GM19452 (cell line): ENCODE measurements around the gene PRKCQ.

Source experiments
- ATAC-seq: cut with Tn5 transposase; IDR thresholded peaks from one replicate; pipeline ENCODE4 v1.9.1; 2021; ENCODE audit not compliant: unreplicated experiment

Gene PRKCQ

GRCh38 chr10:6528198-6528950 lies 51.7 kb downstream of the PRKCQ start:
- ATAC-seq: no peak

- no peak for ATAC-seq
Measured at GRCh38 chr10:6525599-6526165, 54.4 kb downstream of the PRKCQ start.

GRCh38 chr10:6522230-6522629 lies 57.8 kb downstream of the PRKCQ start:
- ATAC-seq: no peak

GRCh38 chr10:6520138-6520537 lies 59.9 kb downstream of the PRKCQ start:
- no peak for ATAC-seq

- no peak for ATAC-seq
Measured at GRCh38 chr10:6518791-6519429, 61.2 kb downstream of the PRKCQ start.

GRCh38 chr10:6516929-6517284 lies 63.2 kb downstream of the PRKCQ start:
- no peak for ATAC-seq

- ATAC-seq: no peak
Measured at GRCh38 chr10:6516281-6516928, 63.7 kb downstream of the PRKCQ start.

GRCh38 chr10:6514844-6515780 lies 65.0 kb downstream of the PRKCQ start:
- no peak for ATAC-seq

- ATAC-seq: no peak
Measured at GRCh38 chr10:6514180-6514579, 65.9 kb downstream of the PRKCQ start.

- no peak for ATAC-seq
Measured at GRCh38 chr10:6513476-6513875, 66.6 kb downstream of the PRKCQ start.

GRCh38 chr10:6512182-6512581 lies 67.9 kb downstream of the PRKCQ start:
- ATAC-seq: no peak

- ATAC-seq: no peak
Measured at GRCh38 chr10:6511347-6511746, 68.7 kb downstream of the PRKCQ start.

- ATAC-seq: peak; percentile 94
Measured at GRCh38 chr10:6507311-6507710, 72.8 kb downstream of the PRKCQ start.

- no peak for ATAC-seq
Measured at GRCh38 chr10:6505300-6505699, 74.8 kb downstream of the PRKCQ start.

GRCh38 chr10:6504296-6504695 lies 75.8 kb downstream of the PRKCQ start:
- no peak for ATAC-seq

GRCh38 chr10:6503171-6503570 lies 76.9 kb downstream of the PRKCQ start:
- ATAC-seq: no peak

GRCh38 chr10:6501931-6502330 lies 78.1 kb downstream of the PRKCQ start:
- ATAC-seq: no peak

- ATAC-seq: no peak
Measured at GRCh38 chr10:6499974-6500373, 80.1 kb downstream of the PRKCQ start.

GRCh38 chr10:6498771-6499170 lies 81.3 kb downstream of the PRKCQ start:
- ATAC-seq: no peak

GRCh38 chr10:6497620-6498019 lies 82.5 kb downstream of the PRKCQ start:
- no peak for ATAC-seq
